Uterus (tissue), 2 donors: ENCODE data around the gene MED31.

Experiments used
- CTCF ChIP-seq, 4 experiments: fragments of 200-600 bp in 2 of 4; fragments of 450-650 bp in 2 of 4; sonication (generic) in 2 of 4; IDR thresholded peaks; one replicate each; pipeline ENCODE4 v1.5.1; 2016 to 2019; ENCODE audit warnings: antibody characterized with exemption in 4 of 4, mild to moderate bottlenecking in 2 of 4, moderate library complexity in 1 of 4
- POLR2A ChIP-seq, 2 donors: fragments of 450-650 bp; IDR thresholded peaks; one replicate each; pipeline ENCODE4 v1.6.1; 2016; ENCODE audit warnings: antibody characterized with exemption in 2 of 2, mild to moderate bottlenecking in 1 of 2, moderate library complexity in 1 of 2

GRCh38 chr17:6683730-6684459 lies 32.5 kb upstream of the MED31 start:
- no peak for TF ChIP-seq CTCF (IDR thresholded peaks at IDR 0.05)
- TF ChIP-seq POLR2A (IDR thresholded peaks at IDR 0.05) = no peak
